Liver (tissue), 9 donors: ENCODE results near the gene SLC5A5. TPM values are rescaled to one million over a fixed set of nuclear protein-coding genes. Genes with fewer than 3 reads are reported as not detected.

Source experiments
- DNase-seq: peaks from one replicate; pipeline ENCODE4 v3.0.0-alpha.2; 2017; ENCODE audit warnings: low spot score
- H3K27ac ChIP-seq, 2 donors: one replicate each; pipeline ENCODE4 v1.7.0; 2013; ENCODE audit warnings: inconsistent platforms in 2 of 2, low read length in 2 of 2, control low read depth in 1 of 2, low read depth in 1 of 2, mild to moderate bottlenecking in 1 of 2
- H3K27me3 ChIP-seq, 4 donors: one replicate each; pipeline versions ENCODE4 v1.6.1 to v1.7.0; 2013; ENCODE audit warnings: low read length in 3 of 4, inconsistent platforms in 1 of 4, mild to moderate bottlenecking in 1 of 4, moderate library complexity in 1 of 4; ENCODE audit not compliant: control insufficient read depth in 4 of 4, insufficient read depth in 4 of 4
- H3K36me3 ChIP-seq, 4 donors: one replicate each; pipeline versions ENCODE4 v1.6.1 to v1.7.0; 2013; ENCODE audit warnings: low read length in 3 of 4, mild to moderate bottlenecking in 3 of 4, low read depth in 1 of 4, moderate library complexity in 1 of 4; ENCODE audit not compliant: control insufficient read depth in 4 of 4, insufficient read depth in 3 of 4
- H3K4me1 ChIP-seq, 4 donors: one replicate each; pipeline versions ENCODE4 v1.6.1 to v1.7.0; 2013; ENCODE audit warnings: low read length in 3 of 4, mild to moderate bottlenecking in 3 of 4, moderate library complexity in 1 of 4; ENCODE audit not compliant: control insufficient read depth in 4 of 4, insufficient read depth in 4 of 4
- H3K4me3 ChIP-seq, 3 donors: one replicate each; pipeline versions ENCODE4 v1.6.1 to v1.7.0; 2013; ENCODE audit warnings: low read length in 3 of 3, control low read depth in 1 of 3, low read depth in 1 of 3, mild to moderate bottlenecking in 1 of 3
- H3K9ac ChIP-seq, 2 donors: one replicate each; pipeline ENCODE4 v1.7.0; 2013; ENCODE audit warnings: low read length in 2 of 2, mild to moderate bottlenecking in 2 of 2, moderate library complexity in 2 of 2, control low read depth in 1 of 2, low read depth in 1 of 2
- H3K9me3 ChIP-seq, 4 donors: one replicate each; pipeline versions ENCODE4 v1.6.1 to v1.7.0; 2013; ENCODE audit warnings: low read length in 3 of 4; ENCODE audit not compliant: control insufficient read depth in 4 of 4
- CTCF ChIP-seq: fragments of 150-350 bp; IDR thresholded peaks from 2 replicates; pipeline ENCODE4 v1.5.1; 2017; ENCODE audit warnings: improper control_type of control experiment, low read depth, low read length; ENCODE audit not compliant: missing input control
- EGR1 ChIP-seq, 2 donors: IDR thresholded peaks; 2 replicates each; pipeline ENCODE4 v1.6.1; 2016 to 2018; ENCODE audit warnings: antibody characterized with exemption in 2 of 2, low read depth in 2 of 2
- FOXA2 ChIP-seq: IDR thresholded peaks from 2 replicates; pipeline ENCODE4 v1.6.1; 2016; ENCODE audit warnings: antibody characterized with exemption
- GABPA ChIP-seq, 2 donors: IDR thresholded peaks in 1 of 2; conservative IDR thresholded peaks in 1 of 2; 2 replicates each; pipeline ENCODE4 v1.6.1; 2016; ENCODE audit warnings: antibody characterized with exemption in 2 of 2, mild to moderate bottlenecking in 1 of 2, moderate library complexity in 1 of 2
- HNF4A ChIP-seq, 2 donors: conservative IDR thresholded peaks; 2 replicates each; pipeline ENCODE4 v1.6.1; 2016; ENCODE audit warnings: antibody characterized with exemption in 2 of 2, mild to moderate bottlenecking in 2 of 2
- MAX ChIP-seq: IDR thresholded peaks from 2 replicates; pipeline ENCODE4 v1.6.1; 2016; ENCODE audit warnings: antibody characterized with exemption
- NR2F2 ChIP-seq: IDR thresholded peaks from 2 replicates; pipeline ENCODE4 v1.6.1; 2016; ENCODE audit warnings: antibody characterized with exemption
- SP1 ChIP-seq: IDR thresholded peaks from 2 replicates; pipeline ENCODE4 v1.6.1; 2018; ENCODE audit warnings: antibody characterized with exemption, mild to moderate bottlenecking
- TAF1 ChIP-seq: conservative IDR thresholded peaks from 2 replicates; pipeline ENCODE4 v1.6.1; 2016; ENCODE audit warnings: antibody characterized with exemption, mild to moderate bottlenecking
- YY1 ChIP-seq: IDR thresholded peaks from 2 replicates; pipeline ENCODE4 v1.6.1; 2016; ENCODE audit warnings: antibody characterized with exemption, mild to moderate bottlenecking
- WGBS: extraction: QIAGEN DNeasy Blood & Tissue Kit; methylation state at CpG from one replicate; pipeline ENCODE4 v1.1.7; 2013; 5-methylcytosine and 5-hydroxymethylcytosine counted together
- polyA plus RNA-seq, 2 donors: library from polyadenylated mRNA; stranded (reverse) in 1 of 2; unstranded in 1 of 2; fragments of 200-250 nt in 1 of 2; fragments of >200 nt in 1 of 2; fragmentation: Nextera tagmentation in 1 of 2; extraction: Ambion mirVana in 1 of 2; gene quantifications; one replicate each; pipeline versions ENCODE4 v1.2.1 to v1.2.3, GENCODE V29; 2013 to 2015
- total RNA-seq, 2 donors: library from RNA; depleted of rRNA; stranded (reverse); fragments of >200 nt; gene quantifications; one replicate each; pipeline ENCODE4 v1.2.3, GENCODE V29; 2014
- TF ChIP-seq, protein P1 (sequence below): IDR thresholded peaks from 2 replicates; pipeline ENCODE4 v1.6.1; 2016; ENCODE audit warnings: antibody characterized with exemption
- TF ChIP-seq, protein P2 (sequence below): IDR thresholded peaks from 2 replicates; pipeline ENCODE4 v1.6.1; 2016; ENCODE audit warnings: antibody characterized with exemption, mild to moderate bottlenecking
- TF ChIP-seq, protein P3 (sequence below): IDR thresholded peaks from 2 replicates; pipeline ENCODE4 v1.6.1; 2016; ENCODE audit warnings: antibody characterized with exemption
- donor health status: healthy.
- donor health status: healthy.
- donor health status: healthy.
- donor health status: healthy.
- donor health status: healthy.

SLC5A5 gene
- total and polyA plus RNA-seq, 4 donors, result 0.09 TPM; not detected in 3

DNA sequence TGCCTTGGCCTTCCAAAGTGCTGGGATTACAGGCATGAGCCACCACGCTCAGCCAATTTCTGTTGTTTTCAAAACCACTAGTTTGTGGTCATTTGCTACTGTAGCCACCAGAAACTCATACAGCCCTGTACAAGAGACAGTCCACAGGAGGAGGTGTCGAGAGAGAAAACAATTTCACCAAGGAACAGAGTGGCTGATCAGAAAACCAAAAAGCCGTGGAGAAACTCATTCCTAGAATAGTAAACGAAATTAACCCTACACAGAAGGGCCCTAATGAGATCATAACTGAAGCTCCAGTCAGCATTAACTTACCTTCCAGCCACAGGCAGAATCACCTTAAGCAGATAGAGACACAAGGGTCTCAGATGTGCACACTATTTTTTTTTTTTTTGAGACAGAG, 57.3 kb downstream of the SLC5A5 start:
- Histone ChIP-seq H3K4me3 (no peak overlapping the region), H3K9me3 (no peaks in the 10 kb centered on the region), H3K36me3 (no peaks in the 10 kb centered on the region), H3K4me1 (peaks cover 4 to 14% (median 10%) of the 10 kb centered on the region in 4 donors), H3K27ac (no peak overlapping the region), H3K27me3 (no peaks in the 10 kb centered on the region), H3K9ac (no peak overlapping the region)
- no peak for TF ChIP-seq EGR1 (IDR thresholded peaks at IDR 0.05; ENCODE audit: low read depth in 2 of 2)
- TF ChIP-seq SP1, result no peak
- TF ChIP-seq, protein P1, sequence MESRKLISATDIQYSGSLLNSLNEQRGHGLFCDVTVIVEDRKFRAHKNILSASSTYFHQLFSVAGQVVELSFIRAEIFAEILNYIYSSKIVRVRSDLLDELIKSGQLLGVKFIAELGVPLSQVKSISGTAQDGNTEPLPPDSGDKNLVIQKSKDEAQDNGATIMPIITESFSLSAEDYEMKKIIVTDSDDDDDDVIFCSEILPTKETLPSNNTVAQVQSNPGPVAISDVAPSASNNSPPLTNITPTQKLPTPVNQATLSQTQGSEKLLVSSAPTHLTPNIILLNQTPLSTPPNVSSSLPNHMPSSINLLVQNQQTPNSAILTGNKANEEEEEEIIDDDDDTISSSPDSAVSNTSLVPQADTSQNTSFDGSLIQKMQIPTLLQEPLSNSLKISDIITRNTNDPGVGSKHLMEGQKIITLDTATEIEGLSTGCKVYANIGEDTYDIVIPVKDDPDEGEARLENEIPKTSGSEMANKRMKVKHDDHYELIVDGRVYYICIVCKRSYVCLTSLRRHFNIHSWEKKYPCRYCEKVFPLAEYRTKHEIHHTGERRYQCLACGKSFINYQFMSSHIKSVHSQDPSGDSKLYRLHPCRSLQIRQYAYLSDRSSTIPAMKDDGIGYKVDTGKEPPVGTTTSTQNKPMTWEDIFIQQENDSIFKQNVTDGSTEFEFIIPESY, result no peak
- TF ChIP-seq TAF1, result no peak
- no peak for TF ChIP-seq CTCF
- TF ChIP-seq HNF4A (conservative IDR thresholded peaks at IDR 0.05), result no peak
- TF ChIP-seq GABPA (IDR thresholded peaks at IDR 0.05 in 1 of 2, conservative IDR thresholded peaks at IDR 0.05 in 1 of 2), result no peak
- TF ChIP-seq, protein P2, sequence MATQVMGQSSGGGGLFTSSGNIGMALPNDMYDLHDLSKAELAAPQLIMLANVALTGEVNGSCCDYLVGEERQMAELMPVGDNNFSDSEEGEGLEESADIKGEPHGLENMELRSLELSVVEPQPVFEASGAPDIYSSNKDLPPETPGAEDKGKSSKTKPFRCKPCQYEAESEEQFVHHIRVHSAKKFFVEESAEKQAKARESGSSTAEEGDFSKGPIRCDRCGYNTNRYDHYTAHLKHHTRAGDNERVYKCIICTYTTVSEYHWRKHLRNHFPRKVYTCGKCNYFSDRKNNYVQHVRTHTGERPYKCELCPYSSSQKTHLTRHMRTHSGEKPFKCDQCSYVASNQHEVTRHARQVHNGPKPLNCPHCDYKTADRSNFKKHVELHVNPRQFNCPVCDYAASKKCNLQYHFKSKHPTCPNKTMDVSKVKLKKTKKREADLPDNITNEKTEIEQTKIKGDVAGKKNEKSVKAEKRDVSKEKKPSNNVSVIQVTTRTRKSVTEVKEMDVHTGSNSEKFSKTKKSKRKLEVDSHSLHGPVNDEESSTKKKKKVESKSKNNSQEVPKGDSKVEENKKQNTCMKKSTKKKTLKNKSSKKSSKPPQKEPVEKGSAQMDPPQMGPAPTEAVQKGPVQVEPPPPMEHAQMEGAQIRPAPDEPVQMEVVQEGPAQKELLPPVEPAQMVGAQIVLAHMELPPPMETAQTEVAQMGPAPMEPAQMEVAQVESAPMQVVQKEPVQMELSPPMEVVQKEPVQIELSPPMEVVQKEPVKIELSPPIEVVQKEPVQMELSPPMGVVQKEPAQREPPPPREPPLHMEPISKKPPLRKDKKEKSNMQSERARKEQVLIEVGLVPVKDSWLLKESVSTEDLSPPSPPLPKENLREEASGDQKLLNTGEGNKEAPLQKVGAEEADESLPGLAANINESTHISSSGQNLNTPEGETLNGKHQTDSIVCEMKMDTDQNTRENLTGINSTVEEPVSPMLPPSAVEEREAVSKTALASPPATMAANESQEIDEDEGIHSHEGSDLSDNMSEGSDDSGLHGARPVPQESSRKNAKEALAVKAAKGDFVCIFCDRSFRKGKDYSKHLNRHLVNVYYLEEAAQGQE, result no peak
- no peak for DNase-seq
- 58% methylated on average over 4 of the region's 4 CpGs for WGBS

- WGBS, result 37% methylated on average over 14 of the region's 14 CpGs
- no peaks in the 10 kb centered on the region for H3K27me3 ChIP-seq
- DNase-seq, result no peak
- H3K36me3 ChIP-seq, result peaks cover 0 to 3% (median 2%) of the 10 kb centered on the region in 4 donors
- H3K4me3 ChIP-seq, result no peak overlapping the region
- H3K9me3 ChIP-seq, result no peaks in the 10 kb centered on the region
- H3K27ac ChIP-seq, result no peak overlapping the region
- H3K9ac ChIP-seq, result no peak overlapping the region
- peaks cover 4 to 19% (median 10%) of the 10 kb centered on the region in 4 donors for H3K4me1 ChIP-seq
- TF ChIP-seq GABPA (IDR thresholded peaks at IDR 0.05 in 1 of 2, conservative IDR thresholded peaks at IDR 0.05 in 1 of 2) (no peak), CTCF (no peak), MAX (no peak), FOXA2 (no peak), YY1 (no peak), TAF1 (no peak), NR2F2 (no peak), HNF4A (conservative IDR thresholded peaks at IDR 0.05) (no peak)
- TF ChIP-seq, protein P1, result no peak
- TF ChIP-seq, protein P3, sequence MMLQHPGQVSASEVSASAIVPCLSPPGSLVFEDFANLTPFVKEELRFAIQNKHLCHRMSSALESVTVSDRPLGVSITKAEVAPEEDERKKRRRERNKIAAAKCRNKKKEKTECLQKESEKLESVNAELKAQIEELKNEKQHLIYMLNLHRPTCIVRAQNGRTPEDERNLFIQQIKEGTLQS, result no peak
These were observed 59.9 kb downstream of the SLC5A5 start for GRCh38 chr19:17931532-17932191.
